Measurements from ENCODE around the gene CFAP221. TPM values are rescaled to one million over a fixed set of nuclear protein-coding genes. Genes with fewer than 3 reads are reported as not detected.

Gene CFAP221
- total RNA-seq, 4 donors from 2014 or later = 0.38 TPM; not detected in 3

DNA sequence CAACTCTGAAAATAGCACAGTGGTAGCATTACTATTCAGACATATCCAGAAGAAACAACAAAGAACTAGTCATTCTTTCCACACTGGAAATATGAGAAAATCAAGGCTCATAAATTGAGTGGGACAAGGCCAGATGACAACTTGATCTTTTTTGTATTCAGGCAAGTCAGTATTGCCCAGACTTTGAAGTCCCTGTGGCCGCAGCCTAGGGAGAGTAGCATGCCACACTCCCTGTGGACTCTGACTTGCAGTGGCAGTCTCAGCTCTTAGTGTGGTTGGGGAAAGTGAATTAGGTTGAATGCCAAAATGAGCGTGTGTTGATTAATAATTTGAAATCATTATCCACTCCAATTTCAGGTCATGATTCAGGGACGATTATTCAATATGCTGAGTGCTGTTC is 81.0 kb downstream of the CFAP221 start:
- Histone ChIP-seq H3K9me3 (no peaks in the 10 kb centered on the region), H3K4me3 (no peak overlapping the region), H3K27ac (no peak overlapping the region), H3K27me3 (no peaks in the 10 kb centered on the region), H3K4me1 (no peaks in the 10 kb centered on the region), H3K36me3 (no peaks in the 10 kb centered on the region)
- TF ChIP-seq POLR2A (IDR thresholded peaks at IDR 0.05) = no peak
- TF ChIP-seq, protein P1, sequence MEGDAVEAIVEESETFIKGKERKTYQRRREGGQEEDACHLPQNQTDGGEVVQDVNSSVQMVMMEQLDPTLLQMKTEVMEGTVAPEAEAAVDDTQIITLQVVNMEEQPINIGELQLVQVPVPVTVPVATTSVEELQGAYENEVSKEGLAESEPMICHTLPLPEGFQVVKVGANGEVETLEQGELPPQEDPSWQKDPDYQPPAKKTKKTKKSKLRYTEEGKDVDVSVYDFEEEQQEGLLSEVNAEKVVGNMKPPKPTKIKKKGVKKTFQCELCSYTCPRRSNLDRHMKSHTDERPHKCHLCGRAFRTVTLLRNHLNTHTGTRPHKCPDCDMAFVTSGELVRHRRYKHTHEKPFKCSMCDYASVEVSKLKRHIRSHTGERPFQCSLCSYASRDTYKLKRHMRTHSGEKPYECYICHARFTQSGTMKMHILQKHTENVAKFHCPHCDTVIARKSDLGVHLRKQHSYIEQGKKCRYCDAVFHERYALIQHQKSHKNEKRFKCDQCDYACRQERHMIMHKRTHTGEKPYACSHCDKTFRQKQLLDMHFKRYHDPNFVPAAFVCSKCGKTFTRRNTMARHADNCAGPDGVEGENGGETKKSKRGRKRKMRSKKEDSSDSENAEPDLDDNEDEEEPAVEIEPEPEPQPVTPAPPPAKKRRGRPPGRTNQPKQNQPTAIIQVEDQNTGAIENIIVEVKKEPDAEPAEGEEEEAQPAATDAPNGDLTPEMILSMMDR (IDR thresholded peaks at IDR 0.05) = no peak
- WGBS, 2 donors = 76 to 87% methylated on average over 3 of the region's 3 CpGs
- DNase-seq = no peak
- intact Hi-C loops (cut with DNase I) = no loop called here

DNA sequence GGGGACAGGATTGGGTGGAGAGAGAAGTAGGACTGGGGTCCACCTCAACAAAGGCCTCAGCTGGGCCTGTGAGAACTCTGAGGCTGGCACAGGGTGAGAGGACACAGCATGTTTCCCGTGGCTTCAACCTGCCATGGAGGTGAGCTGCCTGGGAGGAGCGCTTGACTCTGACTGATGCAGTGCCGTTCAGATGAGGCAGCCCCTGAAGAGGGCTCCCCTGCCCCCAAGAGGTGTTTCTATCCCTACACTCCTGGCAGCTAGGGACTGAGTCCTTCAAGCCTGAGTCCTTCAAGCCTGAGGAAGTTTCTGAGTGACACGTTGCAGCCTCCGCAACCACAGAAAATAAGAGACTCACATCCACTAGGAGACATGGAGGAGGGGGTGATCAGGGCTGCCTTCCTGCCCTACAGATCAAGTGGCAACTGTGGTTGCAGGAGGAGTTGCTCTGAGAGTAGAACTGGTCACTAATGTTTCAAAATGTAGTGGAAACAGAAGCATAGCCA is 85.1 kb downstream of the CFAP221 start:
- WGBS, 2 donors = 72 to 86% methylated on average over 2 to 5 of the region's 5 CpGs
- Histone ChIP-seq H3K36me3 (no peaks in the 10 kb centered on the region), H3K9me3 (no peaks in the 10 kb centered on the region), H3K4me1 (no peaks in the 10 kb centered on the region), H3K27ac (no peak overlapping the region), H3K4me3 (no peak overlapping the region), H3K27me3 (no peaks in the 10 kb centered on the region)
- TF ChIP-seq, protein P1 (IDR thresholded peaks at IDR 0.05) = no peak
- no peak for TF ChIP-seq POLR2A (IDR thresholded peaks at IDR 0.05)
- DNase-seq = no peak
- intact Hi-C loops (cut with DNase I) = no loop called here

- Histone ChIP-seq H3K27me3 (no peaks in the 10 kb centered on the region), H3K9me3 (no peaks in the 10 kb centered on the region), H3K36me3 (no peaks in the 10 kb centered on the region), H3K27ac (no peak overlapping the region), H3K4me3 (no peak overlapping the region), H3K4me1 (no peaks in the 10 kb centered on the region)
- no peak for TF ChIP-seq POLR2A (IDR thresholded peaks at IDR 0.05)
- TF ChIP-seq, protein P1 (IDR thresholded peaks at IDR 0.05) = no peak
- no peak for DNase-seq
- intact Hi-C loops (cut with DNase I) = no loop called here
- 78 to 79% methylated on average over 4 of the region's 4 CpGs for WGBS, 2 donors
These were observed 85.9 kb downstream of the CFAP221 start for GRCh38 chr2:119630121-119630520.

DNA sequence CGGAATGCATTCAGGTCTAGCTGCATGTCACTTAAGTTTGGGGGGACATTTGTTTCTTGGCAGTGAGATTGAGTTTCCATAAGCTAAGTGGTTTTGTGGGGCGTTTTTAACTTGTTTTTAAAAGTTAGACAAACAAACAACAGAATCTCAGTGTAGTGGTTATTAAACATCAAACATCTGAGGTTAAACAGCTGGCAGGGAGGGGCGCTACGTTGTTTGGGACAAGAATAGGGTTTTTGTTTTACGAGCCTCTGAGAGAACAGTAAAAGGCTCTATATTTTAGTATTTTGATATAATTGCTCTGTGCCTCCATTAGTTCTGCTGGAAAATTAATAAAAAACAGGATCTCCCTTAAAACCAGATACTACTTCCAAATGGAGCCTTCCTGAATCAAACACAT is 93.1 kb downstream of the CFAP221 start:
- no peak for DNase-seq
- no peak overlapping the region for H3K27ac ChIP-seq
- no peak for TF ChIP-seq POLR2A (IDR thresholded peaks at IDR 0.05)
- TF ChIP-seq, protein P1 (IDR thresholded peaks at IDR 0.05) = no peak
- no peaks in the 10 kb centered on the region for H3K4me1 ChIP-seq
- intact Hi-C loops (cut with DNase I) = no loop called here
- no peak overlapping the region for H3K4me3 ChIP-seq
- H3K9me3 ChIP-seq = no peaks in the 10 kb centered on the region
- 49 to 62% methylated on average over 4 to 5 of the region's 5 CpGs for WGBS, 2 donors
- H3K36me3 ChIP-seq = no peaks in the 10 kb centered on the region
- peaks cover 0 to 20% (median 0%) of the 10 kb centered on the region in 4 donors for H3K27me3 ChIP-seq

DNA sequence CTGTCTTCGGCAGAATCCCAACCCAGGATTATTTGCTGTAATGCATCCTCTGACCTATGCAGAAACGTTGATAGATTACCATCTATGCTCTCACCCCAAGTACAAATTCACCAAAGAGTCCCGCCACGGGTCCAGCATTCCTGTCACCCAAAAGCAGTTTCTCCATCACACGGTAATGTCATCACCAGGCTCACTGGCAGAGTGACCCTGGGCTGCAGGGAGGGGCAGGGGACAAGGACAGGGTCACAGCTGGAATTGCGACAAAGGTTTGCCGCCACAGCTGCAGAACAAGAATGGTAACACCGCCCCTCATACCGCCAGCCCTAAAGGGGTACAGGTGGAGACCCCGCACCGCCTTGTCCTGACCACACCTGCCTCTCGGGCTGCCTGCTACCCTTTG is 94.0 kb downstream of the CFAP221 start:
- Histone ChIP-seq H3K36me3 (no peaks in the 10 kb centered on the region), H3K4me1 (no peaks in the 10 kb centered on the region), H3K4me3 (no peak overlapping the region), H3K27ac (no peak overlapping the region), H3K27me3 (peaks cover 0 to 20% (median 0%) of the 10 kb centered on the region in 4 donors), H3K9me3 (no peaks in the 10 kb centered on the region)
- TF ChIP-seq, protein P1 (IDR thresholded peaks at IDR 0.05) = no peak
- no peak for TF ChIP-seq POLR2A (IDR thresholded peaks at IDR 0.05)
- 56 to 57% methylated on average over 12 of the region's 12 CpGs for WGBS, 2 donors
- no peak for DNase-seq
- intact Hi-C loops (cut with DNase I) = no loop called here
